Stimulated activated CD8-positive, alpha-beta memory T cell treated with anti-CD3 and anti-CD28 coated beads, Interleukin-15, amount 100 ng/mL, for 48 hours (primary cell): Measurements from ENCODE around the gene LZTS3.
"Not testable (repeated sequence)": the region's sequence is repeated elsewhere in the genome, so short reads cannot be mapped to it uniquely, and the experiment has no call there.

Experiments
- DNase-seq, 2 donors: peaks; one replicate each; pipeline ENCODE4 v3.0.0-alpha.2; 2020; ENCODE audit warnings: low read depth in 2 of 2

LZTS3 gene

GRCh38 chr20:3135507-3136070 is 37.8 kb downstream of the LZTS3 start:
- DNase-seq = no peak

GRCh38 chr20:3134151-3134550 is 39.2 kb downstream of the LZTS3 start:
- DNase-seq = no peak

- no peak for DNase-seq
Observed at GRCh38 chr20:3133155-3133554, 40.2 kb downstream of the LZTS3 start.

- no peak for DNase-seq
Observed at GRCh38 chr20:3130051-3130600, 43.2 kb downstream of the LZTS3 start.

- no peak for DNase-seq
Observed at GRCh38 chr20:3129094-3129493, 44.3 kb downstream of the LZTS3 start.

GRCh38 chr20:3128275-3128984 is 44.9 kb downstream of the LZTS3 start:
- no peak for DNase-seq

GRCh38 chr20:3126527-3126859 is 46.9 kb downstream of the LZTS3 start:
- DNase-seq = no peak

- not testable (repeated sequence) for DNase-seq
Observed at GRCh38 chr20:3125776-3126526, 47.4 kb downstream of the LZTS3 start.

GRCh38 chr20:3124773-3125560 is 48.4 kb downstream of the LZTS3 start:
- DNase-seq = not testable (repeated sequence)

GRCh38 chr20:3124163-3124562 is 49.2 kb downstream of the LZTS3 start:
- not testable (repeated sequence) for DNase-seq

- no peak for DNase-seq
Observed at GRCh38 chr20:3123542-3123941, 49.8 kb downstream of the LZTS3 start.

- no peak for DNase-seq
Observed at GRCh38 chr20:3121955-3122610, 51.3 kb downstream of the LZTS3 start.

GRCh38 chr20:3121271-3121911 is 52.0 kb downstream of the LZTS3 start:
- no peak for DNase-seq

GRCh38 chr20:3119044-3119443 is 54.3 kb downstream of the LZTS3 start:
- no peak for DNase-seq

GRCh38 chr20:3117839-3118379 is 55.4 kb downstream of the LZTS3 start:
- DNase-seq = not testable (repeated sequence)

GRCh38 chr20:3116341-3116740 is 57.0 kb downstream of the LZTS3 start:
- no peak for DNase-seq

- no peak for DNase-seq
Observed at GRCh38 chr20:3115190-3116107, 57.9 kb downstream of the LZTS3 start.
